GM18868 (cell line): ENCODE results near the gene TRAK1.
A peak's percentile ranks its signal among the peaks of the same experiment; 100 is the strongest.

Experiments
- ATAC-seq: cut with Tn5 transposase; IDR thresholded peaks from one replicate; pipeline ENCODE4 v1.9.1; 2021; ENCODE audit warnings: mild to moderate bottlenecking, moderate library complexity; ENCODE audit not compliant: unreplicated experiment

TRAK1 gene

DNA sequence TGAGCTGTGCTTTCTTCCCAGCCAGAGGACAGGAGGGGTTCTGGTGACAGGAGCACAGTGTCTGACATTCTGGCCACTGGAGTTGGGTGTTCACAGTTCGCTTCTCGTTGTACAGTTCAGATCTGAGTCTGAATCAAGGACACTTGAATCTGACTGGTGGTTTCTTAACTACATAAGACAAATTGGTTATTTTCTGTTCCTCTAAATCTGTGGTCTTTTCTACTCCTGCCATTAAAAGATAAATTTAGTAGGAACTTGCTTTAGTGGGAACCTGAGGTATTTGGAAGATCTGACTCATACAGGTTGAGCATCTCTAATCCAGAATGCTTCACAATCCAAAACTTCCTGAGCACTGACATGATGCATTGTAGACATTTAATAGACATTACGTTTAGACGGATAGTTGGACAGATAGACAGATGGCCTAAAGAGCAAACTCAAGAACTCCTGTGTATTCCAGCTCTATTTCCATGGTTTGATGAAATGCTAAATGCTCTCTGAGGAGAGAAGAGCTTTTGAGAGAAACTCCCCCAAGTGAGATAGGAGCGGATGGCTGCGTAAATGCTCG lies 103.9 kb downstream of the TRAK1 start:
- ATAC-seq, result peak; percentile 26

DNA sequence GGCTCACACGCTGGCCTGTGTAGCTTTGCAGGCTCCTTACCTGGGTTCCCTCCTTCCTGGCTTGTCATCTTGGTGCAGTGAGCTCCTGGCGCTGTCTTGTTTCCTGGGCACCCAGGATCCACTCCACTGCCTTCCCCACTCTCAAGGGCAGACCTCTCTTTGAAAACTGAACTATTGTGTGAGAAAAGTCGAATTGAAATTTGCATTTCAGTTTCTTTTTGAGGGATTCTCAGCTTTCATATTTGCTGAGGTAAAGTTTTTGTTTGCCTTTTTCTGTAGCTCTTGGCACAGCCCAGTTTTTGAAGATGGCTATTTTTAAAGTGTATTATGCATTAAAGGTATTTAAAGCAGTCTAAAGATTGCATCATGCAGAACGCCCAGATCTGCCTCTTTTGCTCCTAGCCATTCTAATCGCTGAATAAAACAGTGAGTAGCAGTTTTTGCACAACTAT lies 104.7 kb downstream of the TRAK1 start:
- ATAC-seq, result peak; percentile 76

DNA sequence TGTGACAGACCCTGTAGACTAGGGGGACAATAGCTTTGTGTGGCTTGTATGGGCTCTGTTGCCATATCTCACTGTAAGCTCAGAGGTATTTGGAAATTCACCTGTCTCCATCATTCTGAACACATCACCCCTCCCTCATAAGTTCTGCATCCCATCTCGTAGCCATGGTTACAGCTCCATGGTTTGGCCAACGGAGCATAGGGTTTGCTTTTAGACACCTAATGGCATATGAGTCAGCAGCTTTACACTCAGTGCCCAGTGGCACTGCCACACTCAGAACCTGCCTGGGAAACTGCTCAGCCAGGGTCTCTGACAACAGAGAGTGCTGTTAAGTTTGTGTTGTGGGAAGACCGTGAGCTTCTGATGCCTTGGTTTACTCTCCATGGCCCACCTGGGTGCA lies 107.6 kb downstream of the TRAK1 start:
- ATAC-seq, result no peak

DNA sequence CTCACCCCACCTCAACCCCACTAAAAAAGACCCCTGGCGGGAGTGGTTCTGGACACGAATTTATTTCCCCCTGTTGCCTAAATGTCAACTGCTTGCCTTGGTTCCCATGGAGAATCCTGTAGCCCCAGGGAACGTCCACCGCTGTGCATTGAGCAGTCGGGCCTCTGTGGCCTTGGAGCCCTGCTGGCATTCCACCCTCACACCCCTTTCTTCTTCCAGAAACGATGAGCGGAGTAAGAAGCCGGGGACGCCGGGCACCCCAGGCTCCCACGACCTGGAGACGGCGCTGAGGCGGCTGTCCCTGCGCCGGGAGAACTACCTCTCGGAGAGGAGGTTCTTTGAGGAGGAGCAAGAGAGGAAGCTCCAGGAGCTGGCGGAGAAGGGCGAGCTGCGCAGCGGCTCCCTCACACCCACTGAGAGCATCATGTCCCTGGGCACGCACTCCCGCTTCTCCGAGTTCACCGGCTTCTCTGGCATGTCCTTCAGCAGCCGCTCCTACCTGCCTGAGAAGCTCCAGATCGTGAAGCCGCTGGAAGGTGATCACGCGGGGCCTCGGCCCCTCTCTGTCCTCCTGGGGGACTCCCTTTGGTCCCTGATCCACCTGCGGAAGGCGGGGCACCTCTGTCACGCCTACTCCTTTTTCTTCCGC lies 111.2 kb downstream of the TRAK1 start:
- ATAC-seq, result no peak

DNA sequence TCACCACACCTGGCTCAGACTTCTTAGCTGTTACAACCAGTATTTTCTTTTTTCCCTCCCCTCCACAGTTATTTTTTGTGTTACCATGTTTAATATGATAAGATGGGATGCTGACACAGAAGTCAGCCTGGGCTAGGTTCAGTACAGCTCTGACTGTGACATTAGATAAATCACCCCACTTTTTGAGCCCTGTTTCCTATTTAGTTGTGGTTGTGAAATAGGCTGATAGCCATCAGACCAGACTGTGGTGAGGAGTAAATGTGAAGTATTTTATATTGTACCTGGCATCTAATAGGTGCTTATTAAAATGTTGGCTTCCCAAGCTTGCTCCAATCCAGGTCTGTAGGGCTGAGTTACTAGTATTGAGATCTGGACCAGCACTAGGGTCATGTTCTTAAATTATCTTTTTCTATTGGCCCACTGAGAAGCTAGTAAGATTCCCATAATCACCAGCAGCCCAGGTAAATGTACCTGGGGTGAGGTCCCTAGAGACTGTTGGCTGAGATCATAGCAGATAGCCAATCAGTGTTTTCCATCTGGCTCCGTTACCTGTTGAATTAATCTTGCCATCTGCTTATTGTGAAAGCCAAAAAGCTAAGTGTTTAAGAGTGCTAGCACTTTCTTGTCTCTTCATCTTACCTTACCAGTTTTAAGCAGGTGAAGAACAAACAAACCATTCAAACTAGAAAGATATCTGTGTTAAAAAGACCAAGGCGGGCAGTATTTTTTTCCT lies 113.9 kb downstream of the TRAK1 start:
- ATAC-seq, result no peak

DNA sequence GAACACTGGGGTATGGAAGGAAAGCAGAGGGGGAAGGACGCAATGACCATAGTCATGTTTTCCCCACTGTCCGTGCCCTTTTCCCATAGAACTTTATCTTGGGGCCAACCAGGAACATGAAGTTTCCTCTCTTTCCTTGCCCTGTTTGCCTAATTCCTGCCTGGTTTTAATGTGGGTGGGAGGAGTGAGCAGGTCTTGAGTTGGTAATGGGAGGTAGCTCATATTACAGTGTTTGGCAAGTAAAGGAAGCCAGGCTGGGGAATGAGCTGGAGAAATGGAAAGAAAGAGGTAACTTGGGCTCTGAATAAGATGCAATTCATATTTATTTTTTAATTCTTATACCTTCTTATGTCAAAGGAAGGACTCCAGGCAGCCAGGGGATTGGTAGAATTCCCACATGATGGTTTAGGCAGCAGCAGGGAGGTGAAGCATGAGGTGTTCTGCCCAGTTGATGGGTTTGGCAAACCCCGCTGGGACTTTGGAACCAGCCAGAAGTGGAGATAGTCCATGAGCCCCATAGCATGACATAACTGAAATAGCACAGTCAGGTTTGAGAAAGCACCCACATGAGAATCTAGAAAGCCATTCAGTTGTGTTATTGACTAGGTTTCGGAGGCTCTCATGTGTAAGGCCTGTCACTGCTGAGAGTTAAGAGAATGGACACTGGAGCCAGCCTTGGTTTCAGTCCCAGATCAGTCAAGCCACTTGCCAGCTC lies 114.8 kb downstream of the TRAK1 start:
- ATAC-seq, result peak; percentile 99

DNA sequence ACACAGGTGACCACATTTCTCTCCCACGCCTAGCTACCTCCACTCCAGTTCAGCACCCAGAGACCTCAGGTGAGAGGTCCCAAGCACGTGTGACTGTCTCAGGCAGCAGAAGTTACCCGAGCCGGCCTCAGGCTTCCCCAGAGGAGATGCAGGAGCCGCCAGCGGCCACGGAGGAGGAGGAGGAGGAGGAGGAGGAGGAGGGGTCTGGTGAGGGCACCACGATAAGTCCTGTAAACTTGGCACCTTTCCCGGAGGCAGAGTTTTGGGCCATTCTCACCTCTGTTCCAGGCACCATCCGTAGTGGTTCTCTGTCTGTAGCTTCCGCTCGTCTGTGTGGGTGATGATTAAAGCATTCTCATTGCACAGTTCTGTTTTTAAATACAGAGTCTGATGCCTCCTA lies 118.8 kb downstream of the TRAK1 start:
- ATAC-seq, result no peak

DNA sequence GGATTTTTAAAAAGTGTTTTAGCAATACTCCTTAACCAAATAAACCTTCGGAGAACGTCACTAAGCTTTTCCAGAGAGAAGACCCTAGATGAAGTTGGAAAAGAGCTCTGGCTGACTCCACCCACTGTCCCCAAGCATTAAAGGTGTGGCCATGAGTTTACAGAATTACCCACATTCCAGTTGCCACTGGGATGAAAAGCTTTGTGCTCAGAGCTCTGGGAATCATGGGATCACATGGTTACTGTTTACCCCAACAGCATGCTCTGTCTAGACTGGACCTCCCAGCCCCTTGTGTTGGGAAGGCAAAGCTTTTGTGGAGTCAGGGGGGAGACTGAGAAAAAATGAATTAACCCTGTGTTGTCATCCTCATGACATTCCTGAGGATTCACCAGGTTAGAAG lies 119.6 kb downstream of the TRAK1 start:
- no peak for ATAC-seq

DNA sequence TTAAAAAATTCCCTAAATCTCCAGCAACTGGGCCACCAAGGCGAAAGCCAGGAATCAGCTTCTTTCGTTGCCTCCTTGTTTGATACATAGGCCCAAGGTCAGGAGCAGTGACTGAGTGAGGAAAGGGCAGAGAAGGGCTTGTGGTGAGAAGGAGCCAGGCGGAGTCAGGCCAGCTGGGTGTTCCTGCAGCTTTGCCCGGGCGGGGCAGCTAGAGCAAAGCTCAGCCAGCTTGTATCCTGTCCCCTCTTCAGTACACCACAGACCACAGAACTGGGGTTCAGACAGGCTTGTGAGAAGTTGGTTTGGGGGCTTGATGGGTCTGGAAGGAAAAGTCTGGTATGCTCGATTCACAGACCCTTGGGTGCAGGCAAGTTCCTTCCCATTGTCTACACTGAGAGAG lies 122.3 kb downstream of the TRAK1 start:
- no peak for ATAC-seq

DNA sequence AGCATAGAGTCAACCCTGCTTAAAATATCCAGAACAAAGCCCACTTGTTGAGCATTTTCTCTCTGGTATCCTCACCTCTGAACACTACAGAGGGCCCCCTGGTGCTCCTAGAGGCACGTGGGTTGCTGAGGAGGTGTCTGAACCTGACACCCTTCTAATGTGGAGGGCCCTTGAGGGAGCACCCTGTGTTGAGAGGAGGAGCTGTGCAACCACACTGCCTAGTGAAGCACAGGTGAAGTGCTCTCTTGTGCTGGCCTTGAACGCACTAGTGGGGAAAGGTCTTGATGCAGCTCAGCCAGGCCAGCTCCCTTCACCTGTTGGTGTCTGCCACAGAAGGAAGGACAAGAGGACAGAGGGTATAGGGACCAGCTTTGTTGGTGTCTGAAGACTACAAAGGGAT lies 122.9 kb downstream of the TRAK1 start:
- peak; percentile 36 for ATAC-seq

DNA sequence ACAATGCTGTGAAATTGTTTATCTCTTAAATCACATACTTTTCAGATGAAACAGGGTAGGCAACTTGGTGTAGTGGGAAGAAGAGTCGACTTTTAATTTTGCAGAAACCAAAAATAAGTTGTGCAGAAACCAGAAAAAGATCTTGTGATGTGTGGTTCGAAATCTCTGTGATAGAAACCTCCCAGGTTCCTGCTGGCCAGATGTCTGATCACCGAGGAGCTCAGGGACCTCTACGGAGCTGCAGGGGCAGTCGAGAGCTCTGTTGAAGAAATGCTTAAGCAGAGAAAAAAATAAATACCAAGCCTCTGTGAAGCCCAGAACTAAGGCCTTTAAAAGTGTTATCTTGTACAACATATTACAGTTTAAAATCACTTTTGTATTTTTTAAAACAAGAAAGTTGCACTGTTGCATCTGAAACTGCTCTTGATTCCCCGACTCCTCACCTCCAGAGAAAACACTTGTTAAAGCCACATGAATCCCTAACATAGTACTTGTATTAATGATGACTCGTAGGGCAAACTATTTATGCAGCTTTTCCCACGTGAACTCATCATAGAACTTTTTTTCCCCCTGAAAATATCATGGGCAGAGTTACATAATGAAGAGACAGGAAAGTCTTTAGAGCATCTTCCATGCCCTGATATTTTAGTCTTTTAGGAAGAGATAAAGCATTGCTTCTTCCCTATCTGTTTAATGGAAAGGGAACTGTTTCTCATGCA lies 123.6 kb downstream of the TRAK1 start:
- ATAC-seq, result peak; percentile 65

DNA sequence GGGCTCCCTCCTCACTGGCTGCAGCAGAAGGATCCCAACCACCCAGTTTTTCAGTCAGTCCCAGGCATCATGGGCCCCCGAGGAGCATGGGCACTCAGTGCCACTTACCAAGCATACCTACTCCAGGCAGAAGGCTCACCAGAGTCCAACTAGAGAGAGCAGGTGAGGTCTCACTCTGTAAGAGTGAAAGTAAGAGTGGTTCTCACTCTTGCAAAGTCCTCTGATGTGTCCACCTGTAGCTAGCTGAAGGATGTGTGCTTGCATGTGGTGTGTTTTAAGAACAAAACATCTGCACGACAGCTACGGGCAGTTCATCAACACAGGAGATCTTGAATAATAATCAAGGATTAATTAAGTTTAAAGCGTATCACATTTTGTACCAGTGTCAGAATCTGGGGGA lies 125.1 kb downstream of the TRAK1 start:
- peak; percentile 58 for ATAC-seq

DNA sequence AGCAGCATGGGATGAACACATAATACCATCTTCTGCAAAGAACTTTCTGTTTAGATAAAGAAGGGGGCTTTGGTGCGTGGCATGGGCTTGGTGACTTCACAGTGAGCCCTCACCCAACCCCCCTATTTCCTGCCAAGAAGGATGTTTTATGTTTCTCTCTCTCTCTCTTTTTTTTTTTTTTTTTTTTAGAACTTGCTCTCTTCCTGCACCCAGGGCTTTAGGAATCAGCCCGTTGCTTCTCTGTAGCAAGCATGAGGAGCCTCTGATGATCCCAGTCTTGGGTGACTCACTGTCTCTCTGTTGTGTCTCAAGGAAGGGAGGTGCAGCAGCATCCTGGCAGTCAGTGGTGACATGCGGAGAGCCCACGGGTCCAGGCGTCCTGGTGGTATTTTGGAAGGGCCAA lies 125.8 kb downstream of the TRAK1 start:
- no peak for ATAC-seq

DNA sequence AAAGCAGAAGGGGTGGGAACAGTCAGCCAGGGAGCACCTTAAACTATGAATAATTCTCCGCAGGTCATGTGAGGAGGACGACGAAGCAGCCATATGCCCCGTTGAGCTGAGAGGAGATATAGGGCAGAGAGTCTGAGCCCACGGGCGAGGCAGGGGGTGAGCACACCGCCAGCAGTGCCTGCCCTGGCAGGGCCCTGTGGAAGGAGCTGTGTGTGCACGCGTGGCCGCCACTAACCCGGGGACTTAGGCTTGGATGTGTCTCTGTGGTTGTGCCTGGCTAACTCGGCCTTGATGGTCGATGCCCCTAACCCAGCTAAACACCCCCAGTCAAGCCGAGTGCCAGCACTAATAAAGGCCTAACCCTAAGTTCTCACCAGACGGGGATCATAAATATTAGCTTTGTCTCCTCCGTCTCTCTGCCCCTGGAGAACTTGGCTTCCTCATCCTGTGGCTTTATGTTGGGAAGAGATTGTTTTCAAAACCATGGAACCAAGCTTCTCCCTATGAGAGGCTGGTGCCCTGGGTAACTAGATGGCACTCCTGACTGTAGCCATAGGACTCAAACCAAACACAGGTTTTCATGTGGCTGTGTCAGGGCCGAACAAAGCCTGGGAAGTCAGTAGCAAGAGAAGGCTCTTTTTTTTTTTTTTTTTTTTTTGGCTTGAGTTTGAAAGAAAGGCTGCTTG lies 129.4 kb downstream of the TRAK1 start:
- no peak for ATAC-seq

DNA sequence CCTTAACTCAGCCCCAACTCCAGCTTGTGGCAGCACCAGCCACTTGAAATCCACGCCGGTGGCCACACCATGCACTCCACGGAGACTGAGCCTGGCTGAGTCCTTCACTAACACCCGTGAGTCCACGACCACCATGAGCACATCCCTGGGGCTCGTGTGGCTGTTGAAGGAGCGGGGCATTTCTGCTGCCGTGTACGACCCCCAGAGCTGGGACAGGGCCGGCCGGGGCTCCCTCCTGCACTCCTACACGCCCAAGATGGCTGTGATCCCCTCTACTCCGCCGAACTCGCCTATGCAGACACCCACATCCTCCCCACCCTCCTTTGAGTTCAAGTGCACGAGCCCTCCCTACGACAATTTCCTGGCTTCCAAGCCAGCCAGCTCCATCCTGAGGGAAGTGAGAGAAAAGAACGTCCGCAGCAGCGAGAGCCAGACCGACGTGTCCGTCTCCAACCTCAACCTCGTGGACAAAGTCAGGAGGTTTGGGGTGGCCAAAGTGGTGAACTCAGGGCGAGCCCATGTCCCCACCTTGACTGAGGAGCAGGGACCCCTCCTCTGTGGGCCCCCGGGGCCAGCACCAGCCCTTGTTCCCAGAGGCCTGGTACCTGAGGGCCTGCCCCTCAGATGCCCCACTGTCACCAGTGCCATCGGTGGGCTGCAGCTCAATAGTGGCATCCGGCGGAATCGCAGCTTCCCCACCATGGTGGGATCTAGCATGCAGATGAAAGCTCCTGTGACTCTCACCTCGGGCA lies 132.0 kb downstream of the TRAK1 start:
- no peak for ATAC-seq

DNA sequence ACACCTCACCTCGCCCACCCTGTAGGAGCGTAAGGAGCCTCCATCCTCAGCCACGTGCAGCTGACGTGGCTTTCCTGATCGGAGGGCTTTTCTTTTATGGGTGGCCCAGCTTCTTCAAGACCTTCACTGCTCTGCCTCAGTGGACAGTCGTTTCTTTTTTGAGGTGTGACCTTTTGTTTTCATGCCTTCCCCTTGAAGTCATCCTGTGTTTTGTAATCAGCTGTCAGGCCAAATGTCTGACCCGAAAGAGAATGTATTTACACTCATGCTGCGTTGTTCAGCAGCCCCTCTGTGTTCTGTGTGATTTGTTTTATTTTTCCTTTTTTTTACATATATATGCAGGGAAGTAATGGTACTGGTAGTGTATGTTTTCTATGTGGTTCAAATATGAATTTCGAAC lies 133.0 kb downstream of the TRAK1 start:
- no peak for ATAC-seq

DNA sequence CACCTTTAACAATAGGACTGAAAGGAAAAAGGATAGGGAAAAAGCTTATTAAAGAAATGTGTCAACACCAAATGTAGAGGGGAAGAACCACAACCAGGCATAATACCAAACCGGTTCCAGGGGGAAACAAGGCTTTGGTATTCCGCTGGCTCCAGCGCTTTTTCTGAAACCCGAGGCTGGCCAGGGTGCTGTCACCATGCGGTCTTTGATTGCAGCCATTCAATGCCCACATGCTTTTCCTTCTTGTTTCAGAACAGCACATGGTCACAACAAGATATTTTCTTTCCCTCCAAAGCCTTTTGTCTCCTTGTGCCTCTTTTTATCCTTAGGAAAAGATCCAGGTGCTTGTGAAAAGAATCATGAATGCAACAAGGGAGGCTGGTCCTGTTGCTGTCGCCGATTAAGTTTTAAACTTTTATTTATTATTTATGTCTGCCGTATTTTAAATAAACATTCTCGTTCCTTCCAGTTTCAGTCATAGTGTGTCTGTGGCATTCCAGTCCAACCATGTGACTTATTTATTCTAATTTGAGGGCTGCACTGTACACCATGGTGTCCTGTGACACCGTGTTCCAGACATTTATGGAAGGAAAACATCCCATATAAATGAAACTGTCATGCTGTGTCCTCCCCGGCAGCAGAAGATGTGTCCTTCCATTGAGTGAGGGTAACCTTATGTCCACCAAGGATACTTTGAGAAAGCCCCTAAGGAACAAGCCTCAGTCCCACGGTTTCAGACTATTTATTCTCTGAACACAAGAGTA lies 133.7 kb downstream of the TRAK1 start:
- no peak for ATAC-seq

DNA sequence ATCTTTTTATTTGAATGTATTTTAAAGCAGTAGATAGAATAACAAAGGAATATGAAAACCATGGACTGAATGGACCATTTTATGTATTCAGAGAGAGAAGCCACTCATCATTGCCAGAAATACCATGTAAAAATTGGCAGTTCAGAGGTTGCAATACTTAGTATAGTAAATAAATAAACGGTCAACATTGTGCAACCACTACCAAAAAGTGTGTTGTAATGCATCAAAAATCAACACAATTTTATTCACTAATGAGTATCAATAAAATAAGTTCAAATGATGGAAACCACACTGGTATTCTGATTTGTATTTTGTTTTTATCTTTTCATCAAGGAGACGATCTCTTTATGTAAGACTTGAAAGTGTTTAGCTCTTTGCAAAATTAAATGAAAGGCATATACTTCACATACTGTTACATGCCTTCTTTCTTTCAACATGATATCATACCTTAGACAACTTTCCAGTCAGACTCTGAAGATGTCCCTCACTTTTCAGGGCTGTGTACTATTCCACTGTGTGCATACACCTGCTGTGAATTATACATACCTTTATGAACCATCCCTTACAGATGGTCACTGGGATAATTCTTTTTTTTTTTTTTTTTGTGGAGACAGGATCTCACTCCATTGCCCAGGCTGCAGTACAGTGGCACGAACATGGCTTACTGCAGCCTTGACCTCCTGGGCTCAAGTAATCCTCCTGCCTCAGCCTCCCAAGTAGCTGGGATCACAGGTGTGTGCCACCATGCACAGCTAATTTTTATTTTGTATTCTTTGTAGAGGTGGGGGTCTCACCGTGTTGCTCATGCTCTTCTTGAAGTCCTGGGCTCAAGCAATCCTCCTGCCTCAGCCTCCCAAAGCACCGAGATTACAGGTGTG lies 134.6 kb downstream of the TRAK1 start:
- ATAC-seq, result no peak
